Lower leg skin (tissue), 3 donors: ENCODE data around the gene SPIRE1.

Source experiments
- POLR2A ChIP-seq, 2 donors: fragments of 450-650 bp; IDR thresholded peaks; one replicate each; pipeline ENCODE4 v1.6.1; 2016 to 2017; ENCODE audit warnings: antibody characterized with exemption in 2 of 2, mild to moderate bottlenecking in 1 of 2, moderate library complexity in 1 of 2
- TF ChIP-seq, protein P1 (sequence below), 3 donors: fragments of 450-650 bp; IDR thresholded peaks; one replicate each; pipeline ENCODE4 v1.5.1; 2016; ENCODE audit warnings: antibody characterized with exemption in 3 of 3, mild to moderate bottlenecking in 3 of 3, moderate library complexity in 2 of 3

DNA sequence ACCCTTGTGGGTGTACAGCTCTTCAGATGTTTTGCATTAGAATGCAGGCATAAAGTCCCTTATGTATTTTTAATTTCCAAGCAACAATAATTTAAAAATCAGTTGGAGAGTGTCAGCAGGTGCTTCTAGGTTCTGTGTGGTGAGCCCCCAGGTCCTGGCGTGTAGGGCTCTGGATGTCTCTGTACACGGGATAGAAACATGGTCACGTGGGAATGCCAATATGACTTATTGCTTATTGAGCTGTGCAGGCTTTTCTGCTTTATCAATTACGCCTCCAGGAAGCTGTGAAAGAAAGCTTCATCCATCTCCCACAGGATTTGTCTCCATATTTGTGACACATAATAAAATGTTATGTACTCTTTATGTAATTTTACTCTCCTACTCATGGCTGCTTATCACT, 212.4 kb downstream of the SPIRE1 start:
- TF ChIP-seq, protein P1, sequence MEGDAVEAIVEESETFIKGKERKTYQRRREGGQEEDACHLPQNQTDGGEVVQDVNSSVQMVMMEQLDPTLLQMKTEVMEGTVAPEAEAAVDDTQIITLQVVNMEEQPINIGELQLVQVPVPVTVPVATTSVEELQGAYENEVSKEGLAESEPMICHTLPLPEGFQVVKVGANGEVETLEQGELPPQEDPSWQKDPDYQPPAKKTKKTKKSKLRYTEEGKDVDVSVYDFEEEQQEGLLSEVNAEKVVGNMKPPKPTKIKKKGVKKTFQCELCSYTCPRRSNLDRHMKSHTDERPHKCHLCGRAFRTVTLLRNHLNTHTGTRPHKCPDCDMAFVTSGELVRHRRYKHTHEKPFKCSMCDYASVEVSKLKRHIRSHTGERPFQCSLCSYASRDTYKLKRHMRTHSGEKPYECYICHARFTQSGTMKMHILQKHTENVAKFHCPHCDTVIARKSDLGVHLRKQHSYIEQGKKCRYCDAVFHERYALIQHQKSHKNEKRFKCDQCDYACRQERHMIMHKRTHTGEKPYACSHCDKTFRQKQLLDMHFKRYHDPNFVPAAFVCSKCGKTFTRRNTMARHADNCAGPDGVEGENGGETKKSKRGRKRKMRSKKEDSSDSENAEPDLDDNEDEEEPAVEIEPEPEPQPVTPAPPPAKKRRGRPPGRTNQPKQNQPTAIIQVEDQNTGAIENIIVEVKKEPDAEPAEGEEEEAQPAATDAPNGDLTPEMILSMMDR (IDR thresholded peaks at IDR 0.05): no peak
- TF ChIP-seq POLR2A (IDR thresholded peaks at IDR 0.05): no peak
